ENCODE data around the gene GPR180.

Gene GPR180

GRCh38 chr13:94656176-94656575, 54.5 kb downstream of the GPR180 start:
- Histone ChIP-seq H2BK15ac (ENCODE audit: low read length) (no peak overlapping the region), H3K9ac (ENCODE audit: low read depth, low read length, poor library complexity) (no peak overlapping the region), H2BK120ac (ENCODE audit: low read depth, low read length) (no peak overlapping the region), H2AK5ac (ENCODE audit: low read depth, low read length) (no peak overlapping the region), H3K14ac (ENCODE audit: low read length) (no peak overlapping the region), H2AFZ (ENCODE audit: low read length) (no peak overlapping the region), H3K23ac (ENCODE audit: low read depth, low read length, poor library complexity) (no peak overlapping the region), H3K36me3 (replicated peaks in 1 of 2; ENCODE audit: control insufficient read depth in 2 of 2, insufficient read depth in 2 of 2, low read length in 2 of 2) (no peaks in the 10 kb centered on the region), H4K91ac (ENCODE audit: low read depth, low read length, poor library complexity) (no peak overlapping the region), H4K8ac (ENCODE audit: low read depth, low read length) (no peak overlapping the region), H3K4me1 (ENCODE audit: control insufficient read depth in 2 of 2, insufficient read depth in 1 of 2, low read depth in 1 of 2, low read length in 2 of 2) (peaks cover 4 to 12% of the 10 kb centered on the region in 2 donors), H3K4me3 (ENCODE audit: low read length in 2 of 2) (no peak overlapping the region), H3K4ac (ENCODE audit: low read length) (no peak overlapping the region), H3K9me3 (replicated peaks in 1 of 2; ENCODE audit: control insufficient read depth in 2 of 2, insufficient read depth in 1 of 2, low read depth in 1 of 2, low read length in 2 of 2) (peaks cover 4% of the 10 kb centered on the region in 2 donors), H2BK5ac (ENCODE audit: low read length) (no peak overlapping the region), H3K4me2 (ENCODE audit: insufficient read depth, low read length, poor library complexity, severe bottlenecking) (no peak overlapping the region), H3K79me1 (ENCODE audit: low read depth, low read length) (no peaks in the 10 kb centered on the region), H3K27me3 (ENCODE audit: control insufficient read depth in 3 of 3, insufficient read depth in 3 of 3, low read depth in 1 of 3, low read length in 3 of 3) (no peaks in the 10 kb centered on the region), H3K27ac (replicated peaks; ENCODE audit: low read length) (no peak overlapping the region), H2BK12ac (ENCODE audit: low read length) (no peak overlapping the region), H3K18ac (ENCODE audit: low read length) (no peak overlapping the region)
- no peak for DNase-seq (ENCODE audit: low spot score)
- no CpG with 5 or more reads among the region's 1 CpG for WGBS, 2 donors (ENCODE audit: extremely low coverage in 2 of 2, insufficient read length in 2 of 2, insufficient replicate concordance in 1 of 2)

GRCh38 chr13:94656766-94657165, 55.1 kb downstream of the GPR180 start:
- Histone ChIP-seq H2AK5ac (ENCODE audit: low read depth, low read length) (no peak overlapping the region), H2BK5ac (ENCODE audit: low read length) (no peak overlapping the region), H3K36me3 (replicated peaks in 1 of 2; ENCODE audit: control insufficient read depth in 2 of 2, insufficient read depth in 2 of 2, low read length in 2 of 2) (no peaks in the 10 kb centered on the region), H3K27ac (replicated peaks; ENCODE audit: low read length) (no peak overlapping the region), H3K79me1 (ENCODE audit: low read depth, low read length) (no peaks in the 10 kb centered on the region), H3K14ac (ENCODE audit: low read length) (no peak overlapping the region), H3K9me3 (replicated peaks in 1 of 2; ENCODE audit: control insufficient read depth in 2 of 2, insufficient read depth in 1 of 2, low read depth in 1 of 2, low read length in 2 of 2) (peaks cover 4% of the 10 kb centered on the region in 2 donors), H3K27me3 (ENCODE audit: control insufficient read depth in 3 of 3, insufficient read depth in 3 of 3, low read depth in 1 of 3, low read length in 3 of 3) (no peaks in the 10 kb centered on the region), H3K4me1 (ENCODE audit: control insufficient read depth in 2 of 2, insufficient read depth in 1 of 2, low read depth in 1 of 2, low read length in 2 of 2) (peaks cover 4 to 17% of the 10 kb centered on the region in 2 donors), H2BK12ac (ENCODE audit: low read length) (no peak overlapping the region), H3K4ac (ENCODE audit: low read length) (no peak overlapping the region), H4K8ac (ENCODE audit: low read depth, low read length) (no peak overlapping the region), H3K18ac (ENCODE audit: low read length) (no peak overlapping the region), H3K23ac (ENCODE audit: low read depth, low read length, poor library complexity) (no peak overlapping the region), H3K9ac (ENCODE audit: low read depth, low read length, poor library complexity) (no peak overlapping the region), H3K4me3 (ENCODE audit: low read length in 2 of 2) (no peak overlapping the region), H2BK120ac (ENCODE audit: low read depth, low read length) (no peak overlapping the region), H3K4me2 (ENCODE audit: insufficient read depth, low read length, poor library complexity, severe bottlenecking) (no peak overlapping the region), H4K91ac (ENCODE audit: low read depth, low read length, poor library complexity) (no peak overlapping the region), H2BK15ac (ENCODE audit: low read length) (no peak overlapping the region), H2AFZ (ENCODE audit: low read length) (no peak overlapping the region)
- DNase-seq (ENCODE audit: low spot score), result no peak
- no CpG with 5 or more reads among the region's 1 CpG for WGBS, 2 donors (ENCODE audit: extremely low coverage in 2 of 2, insufficient read length in 2 of 2, insufficient replicate concordance in 1 of 2)

GRCh38 chr13:94657167-94657566, 55.5 kb downstream of the GPR180 start:
- Histone ChIP-seq H3K23ac (ENCODE audit: low read depth, low read length, poor library complexity) (no peak overlapping the region), H2BK15ac (ENCODE audit: low read length) (no peak overlapping the region), H3K36me3 (replicated peaks in 1 of 2; ENCODE audit: control insufficient read depth in 2 of 2, insufficient read depth in 2 of 2, low read length in 2 of 2) (no peaks in the 10 kb centered on the region), H2BK5ac (ENCODE audit: low read length) (no peak overlapping the region), H2AK5ac (ENCODE audit: low read depth, low read length) (no peak overlapping the region), H3K4me2 (ENCODE audit: insufficient read depth, low read length, poor library complexity, severe bottlenecking) (no peak overlapping the region), H3K79me1 (ENCODE audit: low read depth, low read length) (no peaks in the 10 kb centered on the region), H3K4ac (ENCODE audit: low read length) (no peak overlapping the region), H2BK12ac (ENCODE audit: low read length) (no peak overlapping the region), H3K27ac (replicated peaks; ENCODE audit: low read length) (no peak overlapping the region), H2BK120ac (ENCODE audit: low read depth, low read length) (no peak overlapping the region), H4K8ac (ENCODE audit: low read depth, low read length) (no peak overlapping the region), H3K4me1 (ENCODE audit: control insufficient read depth in 2 of 2, insufficient read depth in 1 of 2, low read depth in 1 of 2, low read length in 2 of 2) (peaks cover 4 to 21% of the 10 kb centered on the region in 2 donors), H3K14ac (ENCODE audit: low read length) (no peak overlapping the region), H3K9ac (ENCODE audit: low read depth, low read length, poor library complexity) (no peak overlapping the region), H3K18ac (ENCODE audit: low read length) (no peak overlapping the region), H4K91ac (ENCODE audit: low read depth, low read length, poor library complexity) (no peak overlapping the region), H2AFZ (ENCODE audit: low read length) (no peak overlapping the region), H3K27me3 (ENCODE audit: control insufficient read depth in 3 of 3, insufficient read depth in 3 of 3, low read depth in 1 of 3, low read length in 3 of 3) (no peaks in the 10 kb centered on the region), H3K4me3 (ENCODE audit: low read length in 2 of 2) (no peak overlapping the region), H3K9me3 (replicated peaks in 1 of 2; ENCODE audit: control insufficient read depth in 2 of 2, insufficient read depth in 1 of 2, low read depth in 1 of 2, low read length in 2 of 2) (peaks cover 4% of the 10 kb centered on the region in 2 donors)
- WGBS, 2 donors (ENCODE audit: extremely low coverage in 2 of 2, insufficient read length in 2 of 2, insufficient replicate concordance in 1 of 2), result no CpG with 5 or more reads among the region's 4 CpGs
- no peak for DNase-seq (ENCODE audit: low spot score)

- Histone ChIP-seq H4K8ac (ENCODE audit: low read depth, low read length) (no peak overlapping the region), H3K18ac (ENCODE audit: low read length) (no peak overlapping the region), H2BK120ac (ENCODE audit: low read depth, low read length) (no peak overlapping the region), H2BK15ac (ENCODE audit: low read length) (no peak overlapping the region), H3K27ac (replicated peaks; ENCODE audit: low read length) (no peak overlapping the region), H3K4me3 (ENCODE audit: low read length in 2 of 2) (no peak overlapping the region), H2AFZ (ENCODE audit: low read length) (no peak overlapping the region), H4K91ac (ENCODE audit: low read depth, low read length, poor library complexity) (no peak overlapping the region), H3K4me1 (ENCODE audit: control insufficient read depth in 2 of 2, insufficient read depth in 1 of 2, low read depth in 1 of 2, low read length in 2 of 2) (peaks cover 10 to 40% of the 10 kb centered on the region in 2 donors), H2AK5ac (ENCODE audit: low read depth, low read length) (no peak overlapping the region), H3K9me3 (replicated peaks in 1 of 2; ENCODE audit: control insufficient read depth in 2 of 2, insufficient read depth in 1 of 2, low read depth in 1 of 2, low read length in 2 of 2) (peaks cover 4% of the 10 kb centered on the region in 2 donors), H2BK5ac (ENCODE audit: low read length) (no peak overlapping the region), H2BK12ac (ENCODE audit: low read length) (no peak overlapping the region), H3K36me3 (replicated peaks in 1 of 2; ENCODE audit: control insufficient read depth in 2 of 2, insufficient read depth in 2 of 2, low read length in 2 of 2) (no peaks in the 10 kb centered on the region), H3K27me3 (ENCODE audit: control insufficient read depth in 3 of 3, insufficient read depth in 3 of 3, low read depth in 1 of 3, low read length in 3 of 3) (no peaks in the 10 kb centered on the region), H3K23ac (ENCODE audit: low read depth, low read length, poor library complexity) (no peak overlapping the region), H3K4me2 (ENCODE audit: insufficient read depth, low read length, poor library complexity, severe bottlenecking) (no peak overlapping the region), H3K4ac (ENCODE audit: low read length) (no peak overlapping the region), H3K14ac (ENCODE audit: low read length) (no peak overlapping the region), H3K79me1 (ENCODE audit: low read depth, low read length) (no peaks in the 10 kb centered on the region), H3K9ac (ENCODE audit: low read depth, low read length, poor library complexity) (no peak overlapping the region)
- no CpG with 5 or more reads among the region's 1 CpG for WGBS, 2 donors (ENCODE audit: extremely low coverage in 2 of 2, insufficient read length in 2 of 2, insufficient replicate concordance in 1 of 2)
- DNase-seq (ENCODE audit: low spot score), result no peak
These were observed 57.4 kb downstream of the GPR180 start for GRCh38 chr13:94658926-94659597.

Measured in neuronal stem cell (in vitro differentiated cells).